RPMI8226 (cell line): ENCODE measurements around the gene TPGS1.
"Not testable (repeated sequence)": the region's sequence is repeated elsewhere in the genome, so short reads cannot be mapped to it uniquely, and the experiment has no call there.

Experiments used
- DNase-seq: peaks from one replicate; pipeline ENCODE4 v3.0.0-alpha.2; 2015

Gene TPGS1

GRCh38 chr19:478236-478903, 28.9 kb upstream of the TPGS1 start:
- DNase-seq = no peak

DNA sequence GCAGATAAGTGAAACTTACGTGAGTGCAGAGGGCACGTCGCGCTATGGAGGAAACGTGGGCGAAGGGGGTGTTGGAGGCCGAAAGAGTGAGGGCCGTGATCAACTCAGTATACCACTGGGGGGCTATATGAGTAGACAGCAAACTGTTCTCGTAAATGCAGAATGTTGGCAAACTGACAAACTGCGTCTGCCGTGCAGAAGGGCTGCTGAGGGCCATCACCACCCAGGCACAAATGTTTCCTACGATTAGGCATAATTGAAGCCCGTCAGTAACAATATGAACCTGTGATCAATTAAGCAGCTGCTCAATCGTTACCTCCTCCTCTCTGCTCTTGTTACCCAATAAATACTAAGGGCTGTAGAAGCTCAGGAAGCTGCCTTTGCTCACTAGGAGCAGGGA, 28.3 kb upstream of the TPGS1 start:
- no peak for DNase-seq

DNA sequence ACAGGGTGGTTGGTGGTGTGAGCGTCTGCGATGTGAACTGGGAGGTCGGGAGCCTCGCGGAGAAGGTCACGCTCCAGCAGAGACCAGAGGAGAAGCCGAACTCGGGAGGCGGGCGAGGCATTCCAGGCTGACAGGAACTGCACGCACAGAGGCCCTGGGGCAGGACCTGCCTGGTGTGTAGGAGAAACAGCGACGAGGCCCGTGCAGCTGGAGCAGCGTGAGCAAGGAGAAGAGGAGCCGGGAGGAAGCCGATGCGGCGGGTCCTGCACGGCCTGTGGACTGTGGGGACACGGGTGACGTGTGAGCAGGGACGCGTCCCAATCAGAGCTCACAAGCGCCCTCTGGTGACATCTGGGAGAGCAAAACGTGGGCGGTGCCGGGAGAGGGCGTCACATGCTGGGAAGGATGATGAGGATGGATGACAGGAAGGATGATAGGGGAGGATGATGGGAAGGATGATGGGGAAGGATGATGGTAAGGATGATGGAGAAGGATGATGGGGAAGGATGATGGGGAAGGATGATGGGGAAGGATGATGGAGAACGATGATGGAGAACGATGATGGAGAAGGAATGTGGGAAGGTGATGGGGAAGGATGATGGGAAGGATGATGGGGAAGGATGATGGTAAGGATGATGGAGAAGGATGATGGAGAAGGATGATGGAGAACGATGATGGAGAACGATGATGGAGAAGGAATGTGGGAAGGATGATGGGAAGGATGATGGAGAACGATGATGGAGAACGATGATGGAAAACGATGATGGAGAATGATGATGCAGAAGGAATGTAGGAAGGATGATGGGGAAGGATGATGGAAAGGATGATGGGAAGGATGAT, 27.1 kb upstream of the TPGS1 start:
- no peak for DNase-seq

DNA sequence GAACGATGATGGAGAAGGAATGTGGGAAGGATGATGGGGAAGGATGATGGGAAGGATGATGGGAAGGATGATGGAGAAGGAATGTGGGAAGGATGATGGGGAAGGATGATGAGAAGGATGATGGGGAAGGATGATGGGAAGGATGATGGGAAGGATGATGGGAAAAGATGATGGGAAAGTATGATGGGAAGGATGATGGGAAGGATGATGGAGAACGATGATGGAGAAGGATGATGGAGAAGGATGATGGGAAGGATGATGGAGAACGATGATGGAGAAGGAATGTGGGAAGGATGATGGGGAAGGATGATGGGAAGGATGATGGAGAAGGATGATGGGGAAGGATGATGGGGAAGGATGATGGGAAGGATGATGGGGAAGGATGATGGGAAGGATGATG, 26.2 kb upstream of the TPGS1 start:
- not testable (repeated sequence) for DNase-seq

- DNase-seq = no peak
These were observed 24.9 kb upstream of the TPGS1 start for GRCh38 chr19:482186-483041.

- DNase-seq = no peak
These were observed 23.8 kb upstream of the TPGS1 start for GRCh38 chr19:483332-484072.

GRCh38 chr19:484494-484893, 22.8 kb upstream of the TPGS1 start:
- no peak for DNase-seq

GRCh38 chr19:485077-485476, 22.2 kb upstream of the TPGS1 start:
- no peak for DNase-seq

DNA sequence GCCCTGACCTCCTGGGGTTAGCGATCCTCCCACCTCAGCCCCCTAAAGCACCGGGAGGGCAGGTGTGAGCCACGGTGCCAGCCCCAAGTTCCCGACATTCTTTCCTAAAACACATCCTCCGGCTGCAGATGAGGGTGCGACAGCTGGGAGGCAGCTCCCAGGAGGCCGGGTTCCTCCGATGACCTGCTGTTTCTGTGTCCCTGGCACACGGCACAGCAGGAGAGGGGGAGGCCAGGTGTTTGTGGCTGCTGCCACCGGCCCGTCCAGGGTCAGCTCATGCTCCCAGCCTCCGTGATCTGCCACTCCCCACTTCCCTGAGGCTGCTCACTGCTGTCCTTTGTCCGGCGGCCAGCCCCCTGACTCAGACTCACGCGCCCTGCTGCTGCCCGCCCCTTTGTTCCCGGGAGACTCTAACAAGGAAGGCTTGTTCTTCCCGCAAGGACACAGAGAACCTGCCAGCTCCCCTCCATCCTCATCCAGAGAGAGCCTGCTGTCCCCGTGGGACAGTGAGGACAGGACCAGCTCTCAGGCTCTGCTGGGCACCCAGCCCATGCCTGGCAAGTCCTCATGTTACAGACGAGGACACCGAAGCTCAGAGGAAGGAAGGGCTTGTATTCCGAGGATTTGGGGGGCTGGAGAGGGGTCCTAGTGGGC, 21.6 kb upstream of the TPGS1 start:
- no peak for DNase-seq

DNA sequence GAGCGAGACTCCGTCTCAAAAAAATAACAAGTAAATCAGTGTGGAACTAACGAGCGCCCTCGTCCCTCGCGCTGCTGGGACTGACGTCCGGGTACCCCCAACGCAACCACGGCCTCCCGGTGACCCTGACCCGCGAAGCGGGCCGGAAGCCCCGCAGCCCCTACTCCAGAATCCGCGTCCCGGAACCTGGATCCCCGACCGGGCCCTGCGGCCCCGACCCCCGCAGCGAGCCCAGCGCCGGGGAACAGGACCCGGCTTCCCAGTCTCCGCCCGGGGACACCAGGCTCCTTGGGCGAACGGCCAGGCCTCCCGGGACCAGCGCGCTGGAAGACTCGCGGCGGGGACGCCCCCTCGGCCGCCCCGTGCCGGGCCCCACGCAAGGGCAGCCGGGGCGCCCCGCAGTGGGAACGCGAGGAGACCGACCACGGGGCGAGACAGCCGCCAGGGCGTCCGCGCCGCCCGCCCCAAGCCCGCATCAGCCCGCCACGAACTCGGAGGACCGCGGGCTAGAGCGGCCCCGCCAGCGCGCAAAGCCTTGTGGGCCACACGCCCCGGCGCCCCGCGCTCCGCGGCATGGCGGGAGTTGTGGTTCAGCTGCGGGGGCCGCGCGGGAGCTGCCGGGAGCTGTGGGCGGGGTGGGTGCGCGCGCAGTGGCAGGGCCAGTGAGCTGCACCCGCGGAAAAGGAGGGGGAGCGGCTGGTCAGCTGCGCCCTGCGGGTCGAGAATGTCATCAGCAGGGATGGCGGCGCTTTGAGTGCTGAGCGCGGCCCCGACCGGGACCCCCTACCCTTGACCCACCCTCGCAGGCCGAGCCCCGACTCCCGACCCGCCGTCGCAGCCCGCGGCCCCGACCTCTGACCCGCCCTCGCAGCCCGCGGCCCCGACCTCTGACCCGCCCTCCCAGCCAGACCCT, 18.5 kb upstream of the TPGS1 start:
- peak; percentile 96 for DNase-seq

DNA sequence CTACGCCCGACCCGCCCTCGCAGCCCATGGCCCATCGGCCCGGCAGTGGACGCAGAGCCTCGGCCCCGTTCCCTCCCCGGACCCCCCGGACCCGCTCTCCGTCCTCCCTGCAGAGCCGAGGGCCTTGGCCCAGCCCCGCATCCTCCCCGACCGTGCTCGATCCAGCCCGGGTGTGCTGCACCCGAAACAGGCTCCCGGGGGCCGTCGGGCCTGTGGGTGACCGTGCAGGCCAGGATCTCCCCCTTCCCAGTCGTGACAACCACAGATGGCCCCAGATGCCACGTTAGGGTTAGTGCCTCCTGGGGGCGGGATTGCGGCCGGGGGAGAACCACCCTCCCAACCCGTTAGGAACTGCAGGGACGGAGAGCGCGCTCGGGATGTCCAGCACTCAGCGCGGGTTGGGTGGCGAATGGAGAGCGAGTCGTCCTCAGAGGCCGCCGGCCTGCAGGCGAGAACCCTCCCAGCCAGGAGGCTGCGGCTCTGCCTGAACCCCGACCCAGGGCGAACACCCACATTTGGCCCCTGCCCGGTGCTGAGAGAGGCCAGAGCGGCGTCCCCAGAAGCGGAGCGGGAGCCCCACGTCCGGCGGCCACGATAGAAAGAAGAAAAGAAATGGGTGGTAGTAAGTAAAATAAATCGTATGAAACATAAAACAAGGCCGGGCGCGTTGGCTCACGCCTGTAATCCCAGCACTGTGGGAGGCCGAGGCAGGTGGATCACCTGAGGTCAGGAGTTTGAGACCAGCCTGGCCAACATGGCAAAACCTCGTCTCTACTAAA, 17.7 kb upstream of the TPGS1 start:
- no peak for DNase-seq

DNA sequence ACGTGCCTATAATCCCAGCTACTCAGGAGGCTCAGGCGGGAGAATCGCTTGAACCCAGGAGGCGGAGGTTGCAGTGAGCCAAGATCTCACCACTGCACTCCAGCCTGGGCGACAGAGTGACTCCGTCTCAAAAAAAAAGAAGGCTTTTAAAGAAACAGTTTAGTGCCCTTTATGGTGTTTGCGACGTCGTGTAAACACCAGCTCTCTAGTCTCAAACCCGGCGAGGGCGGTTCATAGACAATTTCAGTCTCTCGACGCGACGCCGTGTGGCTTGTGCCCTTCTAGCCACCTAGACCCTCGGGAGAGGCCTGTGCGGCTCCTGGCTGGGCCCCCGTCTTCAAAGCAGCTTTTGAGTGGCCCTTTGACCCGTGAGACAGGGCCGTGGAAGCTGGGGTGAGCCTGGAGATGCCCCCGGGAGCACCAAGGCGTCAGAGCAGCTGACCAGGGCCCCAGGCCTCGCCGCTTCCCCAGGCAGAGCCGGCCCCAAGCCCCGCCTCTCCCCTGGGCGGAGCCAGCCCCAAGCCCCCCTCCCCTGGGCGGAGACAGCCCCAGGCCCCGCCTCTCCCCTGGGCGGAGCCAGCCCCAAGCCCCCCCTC, 16.1 kb upstream of the TPGS1 start:
- DNase-seq = no peak

GRCh38 chr19:492091-492531, 15.2 kb upstream of the TPGS1 start:
- DNase-seq = no peak

GRCh38 chr19:493391-494170, 13.7 kb upstream of the TPGS1 start:
- no peak for DNase-seq

DNA sequence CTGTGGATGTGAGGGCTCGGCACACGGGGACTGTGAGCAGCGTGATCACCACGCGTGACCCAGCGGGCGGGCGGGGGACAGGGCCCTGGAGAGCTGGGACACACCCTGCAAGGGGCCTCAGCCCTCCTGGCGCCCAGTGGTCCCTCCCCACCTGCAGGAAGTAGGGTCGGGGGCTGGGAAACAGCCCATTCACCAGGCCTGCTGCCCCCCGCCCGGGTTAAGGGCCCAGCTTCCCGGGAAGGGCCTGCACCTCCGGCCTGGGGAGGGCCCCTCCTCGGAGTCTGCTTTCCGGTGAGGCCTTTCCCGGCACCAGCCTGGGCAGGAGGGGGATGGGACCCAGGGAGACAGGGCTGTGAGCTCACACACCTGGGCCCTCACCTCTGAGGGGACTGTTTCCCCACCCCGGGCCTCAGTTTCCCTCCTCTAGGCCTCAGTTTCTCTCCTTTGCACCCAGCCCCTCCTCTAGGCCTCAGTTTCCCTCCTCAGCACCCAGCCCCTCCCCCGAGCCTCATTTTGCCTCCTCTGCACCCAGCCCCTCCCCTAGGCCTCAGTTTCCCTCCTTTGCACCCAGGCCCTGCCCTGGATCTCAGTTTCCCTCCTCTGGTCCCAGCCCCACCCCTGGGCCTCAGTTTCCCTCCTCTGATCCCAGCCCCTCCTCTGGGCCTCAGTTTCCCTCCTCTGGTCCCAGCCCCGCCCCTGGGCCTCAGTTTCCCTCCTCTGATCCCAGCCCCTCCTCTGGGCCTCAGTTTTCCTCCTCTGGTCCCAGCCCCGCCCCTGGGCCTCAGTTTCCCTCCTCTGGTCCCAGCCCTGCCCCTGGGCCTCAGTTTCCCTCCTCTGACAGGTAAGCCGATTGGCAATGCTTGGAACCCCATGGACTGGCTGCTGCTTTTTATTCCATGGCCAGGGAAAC, 12.9 kb upstream of the TPGS1 start:
- no peak for DNase-seq

DNA sequence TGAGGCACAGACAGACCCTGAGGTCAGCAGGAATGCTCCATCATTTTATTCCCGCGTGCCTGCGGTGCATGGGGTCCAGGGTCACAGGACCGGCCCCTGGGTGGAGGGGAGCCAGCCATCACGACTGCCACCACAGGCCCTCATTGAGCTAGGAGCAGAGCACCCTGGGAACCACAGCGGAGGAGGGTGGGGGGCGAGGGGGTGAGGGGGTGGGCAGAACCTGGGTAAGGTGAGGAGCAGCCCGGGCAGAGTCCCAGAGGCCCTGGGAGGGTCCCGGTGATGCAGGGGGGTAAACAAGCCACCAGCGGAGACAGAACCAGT, 12.3 kb upstream of the TPGS1 start:
- DNase-seq = no peak

GRCh38 chr19:495402-496111, 11.7 kb upstream of the TPGS1 start:
- DNase-seq = no peak
